Spinal cord (tissue), 10 donors: Measurements from ENCODE around the gene DBX1. TPM values are rescaled to one million over a fixed set of nuclear protein-coding genes. Genes with fewer than 3 reads are reported as not detected.
"Not testable (repeated sequence)": the region's sequence is repeated elsewhere in the genome, so short reads cannot be mapped to it uniquely, and the experiment has no call there.

Source experiments
- DNase-seq, 6 donors: peaks; one replicate each; pipeline versions ENCODE4 v3.0.0 to v3.0.0-alpha.2; 2013 to 2015; ENCODE audit warnings: low spot score in 6 of 6, low read depth in 4 of 6
- H3K27ac ChIP-seq: one replicate; pipeline ENCODE4 v1.5.1; 2013; ENCODE audit warnings: low read depth, low read length, control low read depth
- H3K27me3 ChIP-seq: one replicate; pipeline ENCODE4 v1.6.1; 2013; ENCODE audit warnings: low read length; ENCODE audit not compliant: control insufficient read depth, insufficient read depth
- H3K36me3 ChIP-seq: one replicate; pipeline ENCODE4 v1.6.1; 2013; ENCODE audit warnings: low read length; ENCODE audit not compliant: control insufficient read depth, insufficient read depth
- H3K4me1 ChIP-seq: one replicate; pipeline ENCODE4 v1.6.1; 2013; ENCODE audit warnings: low read length; ENCODE audit not compliant: control insufficient read depth, insufficient read depth
- H3K4me3 ChIP-seq: one replicate; pipeline ENCODE4 v1.5.1; 2013; ENCODE audit warnings: low read depth, low read length, control low read depth
- H3K9me3 ChIP-seq: one replicate; pipeline ENCODE4 v1.6.1; 2013; ENCODE audit warnings: low read length; ENCODE audit not compliant: control insufficient read depth, insufficient read depth
- WGBS: methylation state at CpG from one replicate; pipeline ENCODE4 v1.1.5; 2013; ENCODE audit warnings: missing lambda C conversion rate; ENCODE audit not compliant: insufficient coverage; 5-methylcytosine and 5-hydroxymethylcytosine counted together
- polyA plus RNA-seq, 2 donors: library from polyadenylated mRNA; unstranded; fragments of 120-200 nt; gene quantifications; one replicate each; pipeline ENCODE4 v1.2.1, GENCODE V29; 2013; ENCODE audit not compliant: insufficient read length in 2 of 2
- total RNA-seq, 2 donors: library from RNA; depleted of rRNA in 1 of 2; stranded (reverse); fragments of 120-200 nt in 1 of 2; fragments of >200 nt in 1 of 2; gene quantifications; one replicate each; pipeline versions ENCODE4 v1.2.3 to v1.2.4, GENCODE V29; 2013 to 2014
- donor health status: healthy.

DBX1 gene
- total and polyA plus RNA-seq, 4 donors, result 0.15 TPM; not detected in 3

- no peak for DNase-seq
- peaks cover 1% of the 10 kb centered on the region for H3K9me3 ChIP-seq
- H3K4me1 ChIP-seq, result peaks cover 24% of the 10 kb centered on the region
- no peaks in the 10 kb centered on the region for H3K36me3 ChIP-seq
- H3K4me3 ChIP-seq, result no peak overlapping the region
- no peak overlapping the region for H3K27ac ChIP-seq
- WGBS, result no CpG with 5 or more reads among the region's 1 CpG
- H3K27me3 ChIP-seq, result peaks cover 77% of the 10 kb centered on the region
These were observed 5.9 kb downstream of the DBX1 start for GRCh38 chr11:20154381-20154780.

DNA sequence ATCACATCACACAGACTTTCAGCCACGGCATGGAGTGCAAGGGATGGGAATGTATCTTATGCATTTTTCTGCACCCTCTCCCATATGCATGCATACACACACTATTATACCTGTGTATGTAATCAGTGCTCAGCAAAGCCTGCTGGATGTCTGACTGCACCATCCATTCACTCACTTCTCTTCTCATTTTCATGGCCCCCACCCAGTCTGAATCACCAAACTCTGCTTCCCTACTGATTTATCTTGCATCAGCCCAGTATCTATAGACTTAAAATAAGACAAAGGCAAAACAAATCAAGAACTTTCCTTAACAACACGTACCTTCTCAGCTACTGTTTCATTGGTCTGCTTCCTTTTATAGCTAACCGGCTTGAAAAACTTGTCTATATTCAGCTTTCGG is 21.6 kb downstream of the DBX1 start:
- Histone ChIP-seq H3K9me3 (no peaks in the 10 kb centered on the region), H3K27me3 (peaks cover 61% of the 10 kb centered on the region), H3K4me1 (no peaks in the 10 kb centered on the region), H3K4me3 (no peak overlapping the region), H3K27ac (no peak overlapping the region), H3K36me3 (no peaks in the 10 kb centered on the region)
- 100% methylated on average over 1 of the region's 4 CpGs for WGBS
- DNase-seq, result no peak

DNA sequence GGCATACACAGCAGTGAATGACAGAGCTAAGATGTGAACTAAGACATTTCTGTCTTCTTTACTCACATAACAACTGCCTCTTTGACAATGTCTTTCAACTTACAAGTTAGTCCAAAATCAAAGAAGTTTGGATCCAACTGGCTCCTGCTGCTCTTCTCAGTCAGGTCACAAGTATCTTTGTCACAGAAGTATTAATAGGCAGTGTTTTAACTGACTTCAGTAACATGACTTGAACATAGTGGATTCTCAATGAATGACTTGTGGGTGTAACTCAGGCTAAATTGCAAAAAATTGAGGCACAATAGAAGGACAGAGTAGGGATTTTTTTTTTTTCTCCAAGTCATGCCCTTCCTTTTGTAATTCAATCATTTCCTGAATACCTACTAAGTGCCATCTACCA is 22.6 kb downstream of the DBX1 start:
- Histone ChIP-seq H3K36me3 (no peaks in the 10 kb centered on the region), H3K27me3 (peaks cover 62% of the 10 kb centered on the region), H3K27ac (no peak overlapping the region), H3K9me3 (no peaks in the 10 kb centered on the region), H3K4me1 (no peaks in the 10 kb centered on the region), H3K4me3 (no peak overlapping the region)
- no peak for DNase-seq

DNA sequence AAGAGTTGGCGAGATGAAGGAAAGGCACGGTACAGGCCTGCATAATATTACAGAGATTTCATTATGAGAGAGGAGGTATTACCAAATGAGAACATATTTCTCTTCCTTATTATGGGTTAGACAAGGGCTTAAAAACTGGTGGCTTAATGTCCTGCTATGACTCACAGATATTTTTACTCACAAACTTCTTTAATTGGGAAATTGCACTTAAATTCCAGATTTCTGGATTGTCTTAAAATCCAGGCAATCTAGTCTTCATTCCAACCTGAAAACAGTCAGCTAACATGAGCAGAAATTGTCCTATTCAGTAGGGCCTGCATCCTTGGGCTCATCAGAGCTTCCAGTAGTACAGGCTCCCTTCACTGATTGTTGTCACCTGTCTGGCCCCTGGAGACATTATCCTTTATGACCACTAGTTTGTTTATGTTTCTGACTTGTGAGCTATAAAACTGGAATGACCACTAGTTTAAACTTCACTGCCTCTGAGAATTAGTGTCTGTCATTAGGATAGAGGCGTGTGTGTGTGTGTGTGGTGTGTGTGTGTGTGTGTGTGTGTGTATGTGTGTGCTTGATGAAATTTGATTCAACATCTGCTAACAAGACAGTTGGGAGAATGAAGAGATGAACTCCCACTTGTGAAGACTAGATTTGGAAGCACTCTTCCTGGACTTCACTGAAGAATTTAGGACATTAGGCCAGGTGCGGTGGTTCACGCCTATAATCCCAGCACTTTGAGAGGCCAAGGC is 25.1 kb downstream of the DBX1 start:
- Histone ChIP-seq H3K27ac (no peak overlapping the region), H3K9me3 (no peaks in the 10 kb centered on the region), H3K4me3 (no peak overlapping the region), H3K27me3 (peaks cover 70% of the 10 kb centered on the region), H3K36me3 (no peaks in the 10 kb centered on the region), H3K4me1 (peaks cover 12% of the 10 kb centered on the region)
- 92% methylated on average over 3 of the region's 5 CpGs for WGBS
- DNase-seq, result no peak

DNA sequence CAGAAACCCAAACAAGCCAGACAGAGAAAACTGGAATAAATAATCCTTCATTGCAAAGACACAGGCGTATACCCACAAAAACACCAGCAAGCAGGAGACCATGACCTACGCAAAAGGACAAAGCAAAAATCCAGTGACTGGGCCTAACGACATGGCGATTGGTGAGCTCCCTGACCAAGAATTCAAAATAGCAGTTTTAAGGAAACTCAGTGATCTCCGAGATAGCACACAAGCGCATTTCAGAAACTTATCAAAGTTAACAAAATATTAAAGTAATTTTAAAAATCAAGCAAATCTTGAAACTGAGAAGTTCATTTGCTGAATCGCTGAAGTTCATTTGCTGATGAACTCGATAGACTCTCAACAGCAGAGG is 27.6 kb downstream of the DBX1 start:
- no peaks in the 10 kb centered on the region for H3K36me3 ChIP-seq
- WGBS, result 24% methylated on average over 4 of the region's 8 CpGs
- H3K9me3 ChIP-seq, result no peaks in the 10 kb centered on the region
- no peak overlapping the region for H3K27ac ChIP-seq
- peaks cover 12% of the 10 kb centered on the region for H3K4me1 ChIP-seq
- H3K27me3 ChIP-seq, result peaks cover 49% of the 10 kb centered on the region
- H3K4me3 ChIP-seq, result peak overlapping the region; percentile 46
- peak in 1 of 6 donors; percentile 32 for DNase-seq

DNA sequence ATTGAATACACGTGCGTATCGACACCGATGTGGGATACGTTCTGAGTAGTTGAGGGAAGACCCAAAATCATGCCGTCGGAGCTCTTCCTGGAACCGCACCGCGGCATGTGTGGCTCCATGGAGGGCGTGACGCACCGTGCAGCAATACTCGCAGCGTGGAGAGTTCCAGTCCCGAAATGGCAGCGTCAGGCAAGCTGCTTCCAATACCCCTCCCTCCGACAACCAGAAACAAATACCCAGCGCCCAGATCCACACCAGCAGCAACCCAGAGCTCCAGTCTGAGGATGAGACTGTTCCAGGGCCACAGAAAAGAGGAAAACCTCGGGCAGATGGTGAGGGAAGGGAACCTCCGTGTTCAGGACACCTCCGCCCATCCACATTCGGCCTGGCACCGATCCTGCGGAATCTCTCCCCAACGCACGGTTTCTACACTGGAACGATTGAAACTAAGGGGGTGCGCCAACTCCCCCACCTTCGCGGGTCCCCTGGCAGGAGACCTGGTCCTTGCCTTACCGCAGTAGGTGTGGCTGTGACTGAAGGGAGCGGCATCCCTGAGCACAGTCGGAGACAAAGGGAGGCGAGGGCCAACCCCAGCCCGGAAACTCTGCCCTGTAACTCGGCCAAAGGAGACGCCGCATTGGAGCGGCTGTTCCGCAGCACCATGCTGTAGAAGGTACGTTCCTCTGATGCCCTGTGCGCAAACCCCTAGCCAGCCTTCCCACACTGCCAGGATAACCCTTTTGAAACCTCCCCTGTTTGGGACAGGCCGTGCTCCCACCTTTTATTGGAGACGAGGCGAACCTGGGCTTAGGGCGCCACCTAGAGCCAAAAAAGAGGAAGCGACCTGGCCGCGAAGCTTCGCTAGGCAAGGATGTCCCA is 28.2 kb downstream of the DBX1 start:
- peaks cover 12% of the 10 kb centered on the region for H3K4me1 ChIP-seq
- no peaks in the 10 kb centered on the region for H3K9me3 ChIP-seq
- H3K27me3 ChIP-seq, result peaks cover 47% of the 10 kb centered on the region
- peak; percentile 46 to 94 (median 64) for DNase-seq
- 8% methylated on average over 47 of the region's 51 CpGs for WGBS
- H3K4me3 ChIP-seq, result peak overlapping the region; percentile 46
- no peak overlapping the region for H3K27ac ChIP-seq
- no peaks in the 10 kb centered on the region for H3K36me3 ChIP-seq

GRCh38 chr11:20129665-20130064 is 30.6 kb downstream of the DBX1 start:
- Histone ChIP-seq H3K36me3 (no peaks in the 10 kb centered on the region), H3K4me1 (peaks cover 12% of the 10 kb centered on the region), H3K27me3 (peaks cover 33% of the 10 kb centered on the region), H3K27ac (no peak overlapping the region), H3K9me3 (no peaks in the 10 kb centered on the region), H3K4me3 (no peak overlapping the region)
- no peak for DNase-seq
- 74% methylated on average over 3 of the region's 4 CpGs for WGBS

- H3K27me3 ChIP-seq, result peaks cover 26% of the 10 kb centered on the region
- DNase-seq, H3K27ac ChIP-seq, H3K4me3 ChIP-seq, H3K36me3 ChIP-seq, H3K9me3 ChIP-seq: not testable (repeated sequence)
- H3K4me1 ChIP-seq, result peaks cover 12% of the 10 kb centered on the region
- WGBS, result 0% methylated on average over 1 of the region's 7 CpGs
These were observed 31.8 kb downstream of the DBX1 start for GRCh38 chr11:20128528-20128825.

DNA sequence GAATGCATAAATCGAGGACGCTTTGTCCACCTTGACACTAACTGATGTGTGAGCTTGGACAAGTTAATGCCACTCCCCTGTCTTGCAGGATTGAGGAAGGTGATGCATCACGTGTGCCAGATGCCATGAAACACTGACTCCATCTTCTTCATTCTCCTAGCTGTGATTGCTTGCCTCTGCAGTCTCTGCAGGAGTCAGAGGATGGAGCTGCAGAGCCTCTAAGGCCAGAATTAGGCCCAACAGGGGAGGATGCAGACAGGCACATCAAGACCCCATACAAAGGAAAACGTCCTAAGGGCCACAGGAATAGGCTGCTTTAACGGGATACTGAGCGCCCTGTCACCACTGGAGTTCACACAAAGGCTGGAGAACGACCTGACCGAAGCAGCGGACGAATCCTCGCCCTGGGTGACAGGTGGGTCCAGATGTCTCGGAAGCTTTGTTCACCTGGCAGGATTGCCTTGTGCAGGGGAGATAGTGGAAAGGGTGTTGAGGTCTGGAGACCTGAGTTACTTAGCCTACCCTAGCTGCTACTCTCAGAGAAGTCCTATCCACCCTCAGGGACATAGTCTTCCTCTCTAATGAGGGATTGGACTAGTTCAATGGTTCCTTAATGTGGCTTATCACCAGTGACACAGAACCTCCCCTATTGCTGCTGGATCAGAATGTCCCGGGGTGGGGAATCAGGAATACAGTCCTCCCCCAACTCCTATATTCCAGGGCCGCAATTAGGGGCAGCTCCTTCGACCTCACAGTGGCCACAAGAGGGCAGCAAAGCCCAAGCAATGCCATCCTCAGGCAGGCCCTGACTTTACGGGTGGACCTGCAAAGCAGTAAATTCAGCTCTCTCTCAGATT is 32.4 kb downstream of the DBX1 start:
- DNase-seq, result peak; percentile 38 to 89 (median 57)
- Histone ChIP-seq H3K36me3 (no peaks in the 10 kb centered on the region), H3K27ac (no peak overlapping the region), H3K4me1 (peaks cover 12% of the 10 kb centered on the region), H3K4me3 (no peak overlapping the region), H3K9me3 (no peaks in the 10 kb centered on the region), H3K27me3 (peaks cover 22% of the 10 kb centered on the region)
- WGBS, result 66% methylated on average over 12 of the region's 16 CpGs
